Measurements from ENCODE around the gene ARHGAP40. TPM values are rescaled to one million over a fixed set of nuclear protein-coding genes. Genes with fewer than 3 reads are reported as not detected.

The ARHGAP40 gene
- total and polyA plus RNA-seq, 2 of the 13 experiments (the other 11 are each of a cell fraction or from before 2014, with no cell fraction given): 0.75 to 2.1 TPM

- TF ChIP-seq ZXDC (CRISPR knock-in tag; IDR thresholded peaks at IDR 0.05) (no peak; the same call in 1 of the 2 replicates), RBM39 (IDR thresholded peaks at IDR 0.05; ENCODE audit: low read depth, low read length, poor library complexity, severe bottlenecking) (peak; percentile 89), ZNF614 (CRISPR knock-in tag; IDR thresholded peaks at IDR 0.05; ENCODE audit: borderline replicate concordance) (peak; percentile 88; the same call in 1 of the 2 replicates), ZBED4 (CRISPR knock-in tag; IDR thresholded peaks at IDR 0.05; ENCODE audit: borderline replicate concordance) (peak; percentile 50; the same call in 1 of the 2 replicates), ZMAT5 (CRISPR knock-in tag; IDR thresholded peaks at IDR 0.05; ENCODE audit: borderline replicate concordance, low read depth) (no peak), ZFX (CRISPR knock-in tag; IDR thresholded peaks at IDR 0.05; ENCODE audit: low read depth) (no peak; the same call in 1 of the 2 replicates), HDAC2 (CRISPR knock-in tag; IDR thresholded peaks at IDR 0.05) (0 out of 2 replicates have a peak, but pooled peaks have one; percentile 55), ZNF343 (CRISPR knock-in tag; IDR thresholded peaks at IDR 0.05) (peak; percentile 86; the same call in 1 of the 2 replicates), BHLHE40 (IDR thresholded peaks at IDR 0.05; ENCODE audit: low read length) (peak; percentile 60), TARDBP (CRISPR knock-in tag; IDR thresholded peaks at IDR 0.05) (peak; percentile 82; the same call in 1 of the 2 replicates), ZNF251 (CRISPR knock-in tag; IDR thresholded peaks at IDR 0.05) (0 out of 2 replicates have a peak, but pooled peaks have one; percentile 80), FOXP1 (IDR thresholded peaks at IDR 0.05) (no peak), FOXP1 (CRISPR knock-in tag; IDR thresholded peaks at IDR 0.05) (no peak), ZNF576 (CRISPR knock-in tag; IDR thresholded peaks at IDR 0.05) (no peak), ZNF431 (CRISPR knock-in tag; IDR thresholded peaks at IDR 0.05; ENCODE audit: borderline replicate concordance, low read depth) (0 out of 2 replicates have a peak, but pooled peaks have one; percentile 5), GATAD2A (CRISPR knock-in tag; IDR thresholded peaks at IDR 0.05) (peak; percentile 68), IRF1 (CRISPR knock-in tag; IDR thresholded peaks at IDR 0.05; ENCODE audit: low read depth) (0 out of 2 replicates have a peak, but pooled peaks have one; percentile 84), NCOA1 (CRISPR knock-in tag; IDR thresholded peaks at IDR 0.05) (no peak), ZBTB2 (CRISPR knock-in tag; IDR thresholded peaks at IDR 0.05; ENCODE audit: low read depth) (no peak)
Observed at GRCh38 chr20:38645980-38646858, 44.6 kb downstream of the ARHGAP40 start (continued).
